Measurements from ENCODE around the gene LRWD1.

DNA sequence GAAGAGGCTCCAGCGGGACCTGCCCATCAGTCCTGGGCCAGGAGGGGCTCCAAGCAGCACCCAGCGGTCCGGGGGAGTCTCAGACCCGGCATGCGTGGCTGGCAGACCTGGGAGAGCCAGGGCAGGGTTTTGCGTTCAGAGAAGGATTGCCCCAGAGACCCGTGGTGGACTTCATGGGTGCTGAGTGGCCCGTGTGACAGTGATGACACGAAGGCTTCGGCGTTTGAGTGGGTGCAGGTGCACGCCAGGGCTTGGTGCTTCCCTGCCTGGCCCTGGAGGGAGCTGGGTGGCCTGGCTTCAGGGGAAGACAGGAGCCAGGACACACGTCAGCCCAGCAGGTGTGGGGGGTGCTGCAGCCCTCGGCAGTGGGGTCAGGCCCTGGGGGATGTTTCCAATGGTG is 17.5 kb upstream of the LRWD1 start:
- TF ChIP-seq POLR2AphosphoS5 (IDR thresholded peaks at IDR 0.05; ENCODE audit: low read depth, low read length) (no peak), REST (IDR thresholded peaks at IDR 0.05; ENCODE audit: insufficient read depth in 1 of 2, low read depth in 2 of 2, low read length in 1 of 2) (no peak)
- TF ChIP-seq, protein P1, sequence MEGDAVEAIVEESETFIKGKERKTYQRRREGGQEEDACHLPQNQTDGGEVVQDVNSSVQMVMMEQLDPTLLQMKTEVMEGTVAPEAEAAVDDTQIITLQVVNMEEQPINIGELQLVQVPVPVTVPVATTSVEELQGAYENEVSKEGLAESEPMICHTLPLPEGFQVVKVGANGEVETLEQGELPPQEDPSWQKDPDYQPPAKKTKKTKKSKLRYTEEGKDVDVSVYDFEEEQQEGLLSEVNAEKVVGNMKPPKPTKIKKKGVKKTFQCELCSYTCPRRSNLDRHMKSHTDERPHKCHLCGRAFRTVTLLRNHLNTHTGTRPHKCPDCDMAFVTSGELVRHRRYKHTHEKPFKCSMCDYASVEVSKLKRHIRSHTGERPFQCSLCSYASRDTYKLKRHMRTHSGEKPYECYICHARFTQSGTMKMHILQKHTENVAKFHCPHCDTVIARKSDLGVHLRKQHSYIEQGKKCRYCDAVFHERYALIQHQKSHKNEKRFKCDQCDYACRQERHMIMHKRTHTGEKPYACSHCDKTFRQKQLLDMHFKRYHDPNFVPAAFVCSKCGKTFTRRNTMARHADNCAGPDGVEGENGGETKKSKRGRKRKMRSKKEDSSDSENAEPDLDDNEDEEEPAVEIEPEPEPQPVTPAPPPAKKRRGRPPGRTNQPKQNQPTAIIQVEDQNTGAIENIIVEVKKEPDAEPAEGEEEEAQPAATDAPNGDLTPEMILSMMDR (IDR thresholded peaks at IDR 0.05): no peak
